Measurements from ENCODE around the gene THSD4.

The THSD4 gene

GRCh38 chr15:71549697-71550096 is 434.4 kb downstream of the THSD4 start:
- no peak overlapping the region for H3K9ac ChIP-seq (ENCODE audit: low read depth, low read length, poor library complexity, severe bottlenecking)
- no peaks in the 10 kb centered on the region for H3K79me2 ChIP-seq (ENCODE audit: insufficient read depth, low read length)
- no peaks in the 10 kb centered on the region for H3K9me3 ChIP-seq (ENCODE audit: insufficient read depth, low read depth, low read length)
- TF ChIP-seq CTCF (conservative IDR thresholded peaks at IDR 0.05; ENCODE audit: low read length), result no peak
- TF ChIP-seq EZH2phosphoT487 (IDR thresholded peaks at IDR 0.05; ENCODE audit: borderline replicate concordance), result no peak
- no peaks in the 10 kb centered on the region for H3K27me3 ChIP-seq (ENCODE audit: insufficient read depth, low read length, poor library complexity, severe bottlenecking)
- no peak overlapping the region for H3K4me3 ChIP-seq (ENCODE audit: low read length, poor library complexity, severe bottlenecking)
- no peaks in the 10 kb centered on the region for H3F3A ChIP-seq (ENCODE audit: low read depth)
- no peaks in the 10 kb centered on the region for H3K36me3 ChIP-seq (ENCODE audit: insufficient read depth, low read length)
- H3K9me2 ChIP-seq (replicated peaks; ENCODE audit: low read depth, low read length), result no peaks in the 10 kb centered on the region
- H2AFZ ChIP-seq (ENCODE audit: low read length), result no peak overlapping the region
- H3K4me1 ChIP-seq (ENCODE audit: insufficient read depth, low read length, poor library complexity, severe bottlenecking), result no peaks in the 10 kb centered on the region
- H3K4me2 ChIP-seq (ENCODE audit: low read depth, low read length, poor library complexity, severe bottlenecking), result no peak overlapping the region
- H4K20me1 ChIP-seq (ENCODE audit: insufficient read depth, low read length, poor library complexity, severe bottlenecking), result no peaks in the 10 kb centered on the region

GRCh38 chr15:71551566-71551965 is 436.3 kb downstream of the THSD4 start:
- Histone ChIP-seq H3K4me3 (ENCODE audit: low read length, poor library complexity, severe bottlenecking) (no peak overlapping the region), H3K4me1 (ENCODE audit: insufficient read depth, low read length, poor library complexity, severe bottlenecking) (no peaks in the 10 kb centered on the region), H3K4me2 (ENCODE audit: low read depth, low read length, poor library complexity, severe bottlenecking) (no peak overlapping the region), H3K9me3 (ENCODE audit: insufficient read depth, low read depth, low read length) (no peaks in the 10 kb centered on the region), H4K20me1 (ENCODE audit: insufficient read depth, low read length, poor library complexity, severe bottlenecking) (no peaks in the 10 kb centered on the region), H3F3A (ENCODE audit: low read depth) (no peaks in the 10 kb centered on the region), H3K36me3 (ENCODE audit: insufficient read depth, low read length) (no peaks in the 10 kb centered on the region), H3K9ac (ENCODE audit: low read depth, low read length, poor library complexity, severe bottlenecking) (no peak overlapping the region), H3K27me3 (ENCODE audit: insufficient read depth, low read length, poor library complexity, severe bottlenecking) (no peaks in the 10 kb centered on the region), H3K9me2 (replicated peaks; ENCODE audit: low read depth, low read length) (no peaks in the 10 kb centered on the region), H3K79me2 (ENCODE audit: insufficient read depth, low read length) (no peaks in the 10 kb centered on the region), H2AFZ (ENCODE audit: low read length) (no peak overlapping the region)
- TF ChIP-seq EZH2phosphoT487 (IDR thresholded peaks at IDR 0.05; ENCODE audit: borderline replicate concordance), result no peak

- Histone ChIP-seq H2AFZ (ENCODE audit: low read length) (no peak overlapping the region), H3K4me3 (ENCODE audit: low read length, poor library complexity, severe bottlenecking) (no peak overlapping the region), H3K9me3 (ENCODE audit: insufficient read depth, low read depth, low read length) (no peaks in the 10 kb centered on the region), H3K9me2 (replicated peaks; ENCODE audit: low read depth, low read length) (no peaks in the 10 kb centered on the region), H3K9ac (ENCODE audit: low read depth, low read length, poor library complexity, severe bottlenecking) (no peak overlapping the region), H3K36me3 (ENCODE audit: insufficient read depth, low read length) (no peaks in the 10 kb centered on the region), H3K27me3 (ENCODE audit: insufficient read depth, low read length, poor library complexity, severe bottlenecking) (no peaks in the 10 kb centered on the region), H3K79me2 (ENCODE audit: insufficient read depth, low read length) (no peaks in the 10 kb centered on the region), H4K20me1 (ENCODE audit: insufficient read depth, low read length, poor library complexity, severe bottlenecking) (no peaks in the 10 kb centered on the region), H3K4me2 (ENCODE audit: low read depth, low read length, poor library complexity, severe bottlenecking) (no peak overlapping the region), H3F3A (ENCODE audit: low read depth) (no peaks in the 10 kb centered on the region), H3K4me1 (ENCODE audit: insufficient read depth, low read length, poor library complexity, severe bottlenecking) (no peaks in the 10 kb centered on the region)
- TF ChIP-seq EZH2phosphoT487 (IDR thresholded peaks at IDR 0.05; ENCODE audit: borderline replicate concordance) (no peak), CTCF (conservative IDR thresholded peaks at IDR 0.05; ENCODE audit: low read length) (no peak)
Observed at GRCh38 chr15:71559098-71559497, 443.8 kb downstream of the THSD4 start.

GRCh38 chr15:71559616-71560015 is 444.3 kb downstream of the THSD4 start:
- no peak overlapping the region for H3K9ac ChIP-seq (ENCODE audit: low read depth, low read length, poor library complexity, severe bottlenecking)
- no peaks in the 10 kb centered on the region for H3K79me2 ChIP-seq (ENCODE audit: insufficient read depth, low read length)
- no peaks in the 10 kb centered on the region for H4K20me1 ChIP-seq (ENCODE audit: insufficient read depth, low read length, poor library complexity, severe bottlenecking)
- no peak for TF ChIP-seq CTCF (conservative IDR thresholded peaks at IDR 0.05; ENCODE audit: low read length)
- TF ChIP-seq EZH2phosphoT487 (IDR thresholded peaks at IDR 0.05; ENCODE audit: borderline replicate concordance), result no peak
- no peaks in the 10 kb centered on the region for H3F3A ChIP-seq (ENCODE audit: low read depth)
- H3K27me3 ChIP-seq (ENCODE audit: insufficient read depth, low read length, poor library complexity, severe bottlenecking), result no peaks in the 10 kb centered on the region
- no peak overlapping the region for H3K4me2 ChIP-seq (ENCODE audit: low read depth, low read length, poor library complexity, severe bottlenecking)
- no peak overlapping the region for H2AFZ ChIP-seq (ENCODE audit: low read length)
- H3K9me2 ChIP-seq (replicated peaks; ENCODE audit: low read depth, low read length), result no peaks in the 10 kb centered on the region
- H3K4me1 ChIP-seq (ENCODE audit: insufficient read depth, low read length, poor library complexity, severe bottlenecking), result no peaks in the 10 kb centered on the region
- no peak overlapping the region for H3K4me3 ChIP-seq (ENCODE audit: low read length, poor library complexity, severe bottlenecking)
- H3K9me3 ChIP-seq (ENCODE audit: insufficient read depth, low read depth, low read length), result no peaks in the 10 kb centered on the region
- no peaks in the 10 kb centered on the region for H3K36me3 ChIP-seq (ENCODE audit: insufficient read depth, low read length)

All from Loucy (cell line).